ENCODE results near the gene MOB2. TPM values are rescaled to one million over a fixed set of nuclear protein-coding genes. Genes with fewer than 3 reads are reported as not detected.
"Not testable (repeated sequence)": the region's sequence is repeated elsewhere in the genome, so short reads cannot be mapped to it uniquely, and the experiment has no call there.

The MOB2 gene
- total RNA-seq, 5 donors from 2014 or later (not counting 1 experiment from before 2014, with no cell fraction given) = 49.6 to 79.2 (median 72.6) TPM

DNA sequence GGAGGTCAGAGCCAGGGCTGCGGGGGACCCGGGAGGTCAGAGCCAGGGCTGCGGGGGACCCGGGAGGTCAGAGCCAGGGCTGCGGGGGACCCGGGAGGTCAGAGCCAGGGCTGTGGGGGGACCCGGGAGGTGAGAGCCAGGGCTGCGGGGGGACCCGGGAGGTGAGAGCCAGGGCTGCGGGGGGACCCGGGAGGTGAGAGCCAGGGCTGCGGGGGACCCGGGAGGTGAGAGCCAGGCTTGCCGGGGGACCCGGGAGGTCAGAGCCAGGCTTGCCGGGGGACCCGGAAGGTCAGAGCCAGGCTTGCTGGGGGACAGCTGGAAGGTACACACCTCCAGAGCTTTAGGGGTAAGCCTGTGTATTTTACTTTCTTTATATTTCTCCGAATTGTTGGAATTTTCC is 23.8 kb upstream of the MOB2 start:
- H3K27me3 Mint-ChIP-seq; H3K4me3 Mint-ChIP-seq; H3K9me3 Mint-ChIP-seq; H3K9me3 ChIP-seq; H3K4me3 ChIP-seq (ENCODE audit: control insufficient read depth in 1 of 2, extremely low read depth in 1 of 2, low read length in 1 of 2); H3K27me3 ChIP-seq (replicated peaks in 1 of 2; ENCODE audit: control insufficient read depth in 2 of 2, extremely low read depth in 1 of 2, insufficient read depth in 2 of 2, low read length in 1 of 2); H3K27ac ChIP-seq (ENCODE audit: low read length); ATAC-seq (replicated peaks in 1 of 4); H3K27ac Mint-ChIP-seq; H3K36me3 ChIP-seq (ENCODE audit: control insufficient read depth in 2 of 2, extremely low read depth in 1 of 2, insufficient read depth in 1 of 2, low read length in 1 of 2); POLR2A ChIA-PET; DNase-seq; H3K36me3 Mint-ChIP-seq; CTCF ChIA-PET: not testable (repeated sequence)
- no CpG with 5 or more reads among the region's 18 CpGs for WGBS (ENCODE audit: insufficient coverage)
- H3K4me1 ChIP-seq (ENCODE audit: control insufficient read depth in 1 of 2, extremely low read depth in 1 of 2, insufficient read depth in 2 of 2, low read length in 2 of 2) = peaks cover 0 to 61% of the 10 kb centered on the region in 2 experiments
- peaks cover 53 to 68% (median 58%) of the 10 kb centered on the region in 3 donors for H3K4me1 Mint-ChIP-seq

GRCh38 chr11:1509626-1510255 is 23.2 kb upstream of the MOB2 start:
- H3K36me3 Mint-ChIP-seq = peaks cover 6% of the 10 kb centered on the region
- 92% methylated on average over 6 of the region's 20 CpGs for WGBS (ENCODE audit: insufficient coverage)
- CTCF ChIA-PET = no interaction called here
- Histone ChIP-seq H3K4me1 (ENCODE audit: control insufficient read depth in 1 of 2, extremely low read depth in 1 of 2, insufficient read depth in 2 of 2, low read length in 2 of 2) (peaks cover 0 to 57% of the 10 kb centered on the region in 2 experiments), H3K27ac (ENCODE audit: low read length) (no peak overlapping the region), H3K36me3 (ENCODE audit: control insufficient read depth in 2 of 2, extremely low read depth in 1 of 2, insufficient read depth in 1 of 2, low read length in 1 of 2) (peaks cover 3 to 5% of the 10 kb centered on the region in 2 donors), H3K4me3 (ENCODE audit: control insufficient read depth in 1 of 2, extremely low read depth in 1 of 2, low read length in 1 of 2) (no peak overlapping the region), H3K27me3 (replicated peaks in 1 of 2; ENCODE audit: control insufficient read depth in 2 of 2, extremely low read depth in 1 of 2, insufficient read depth in 2 of 2, low read length in 1 of 2) (no peaks in the 10 kb centered on the region), H3K9me3 (no peaks in the 10 kb centered on the region)
- H3K9me3 Mint-ChIP-seq = no peaks in the 10 kb centered on the region
- ATAC-seq (replicated peaks in 1 of 4) (no peak), DNase-seq (no peak)
- H3K4me3 Mint-ChIP-seq = no peak overlapping the region
- POLR2A ChIA-PET = no interaction called here
- peaks cover 53 to 66% (median 57%) of the 10 kb centered on the region in 3 donors for H3K4me1 Mint-ChIP-seq
- no peaks in the 10 kb centered on the region for H3K27me3 Mint-ChIP-seq
- H3K27ac Mint-ChIP-seq = peak overlapping the region in 1 of 2 donors; percentile 8

DNA sequence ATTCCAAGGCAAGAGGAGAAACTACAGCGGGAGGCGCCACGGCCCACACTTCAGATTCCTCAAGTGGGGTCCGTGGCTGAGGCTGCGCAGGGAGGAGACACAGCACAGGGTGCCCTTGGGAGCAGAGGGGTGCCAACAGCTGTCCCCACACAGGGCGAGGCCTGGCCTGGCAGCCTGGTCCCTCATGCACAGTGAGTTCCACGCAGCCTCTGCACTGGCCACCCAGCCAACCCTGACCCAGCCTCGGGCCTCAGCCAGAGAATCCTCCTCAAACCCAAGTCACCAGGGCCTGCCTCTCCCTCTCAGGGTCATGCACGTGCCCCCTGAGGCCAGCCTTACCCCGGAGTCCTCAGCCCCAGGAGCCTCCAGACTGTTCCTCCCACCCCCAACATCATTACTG is 22.4 kb upstream of the MOB2 start:
- no peaks in the 10 kb centered on the region for H3K9me3 Mint-ChIP-seq
- DNase-seq = no peak
- Histone ChIP-seq H3K4me1 (ENCODE audit: control insufficient read depth in 1 of 2, extremely low read depth in 1 of 2, insufficient read depth in 2 of 2, low read length in 2 of 2) (peaks cover 0 to 53% of the 10 kb centered on the region in 2 experiments), H3K9me3 (no peaks in the 10 kb centered on the region), H3K27ac (ENCODE audit: low read length) (no peak overlapping the region), H3K36me3 (ENCODE audit: control insufficient read depth in 2 of 2, extremely low read depth in 1 of 2, insufficient read depth in 1 of 2, low read length in 1 of 2) (peaks cover 2 to 5% of the 10 kb centered on the region in 2 donors), H3K4me3 (ENCODE audit: control insufficient read depth in 1 of 2, extremely low read depth in 1 of 2, low read length in 1 of 2) (no peak overlapping the region), H3K27me3 (replicated peaks in 1 of 2; ENCODE audit: control insufficient read depth in 2 of 2, extremely low read depth in 1 of 2, insufficient read depth in 2 of 2, low read length in 1 of 2) (no peaks in the 10 kb centered on the region)
- ATAC-seq (replicated peaks in 1 of 4) = no peak
- peaks cover 46 to 58% (median 53%) of the 10 kb centered on the region in 3 donors for H3K4me1 Mint-ChIP-seq
- H3K36me3 Mint-ChIP-seq = peaks cover 6% of the 10 kb centered on the region
- ChIA-PET POLR2A (no interaction called here), CTCF (no interaction called here)
- no peak overlapping the region for H3K27ac Mint-ChIP-seq
- H3K27me3 Mint-ChIP-seq = no peaks in the 10 kb centered on the region
- H3K4me3 Mint-ChIP-seq = no peak overlapping the region
- 91% methylated on average over 10 of the region's 10 CpGs for WGBS (ENCODE audit: insufficient coverage)

DNA sequence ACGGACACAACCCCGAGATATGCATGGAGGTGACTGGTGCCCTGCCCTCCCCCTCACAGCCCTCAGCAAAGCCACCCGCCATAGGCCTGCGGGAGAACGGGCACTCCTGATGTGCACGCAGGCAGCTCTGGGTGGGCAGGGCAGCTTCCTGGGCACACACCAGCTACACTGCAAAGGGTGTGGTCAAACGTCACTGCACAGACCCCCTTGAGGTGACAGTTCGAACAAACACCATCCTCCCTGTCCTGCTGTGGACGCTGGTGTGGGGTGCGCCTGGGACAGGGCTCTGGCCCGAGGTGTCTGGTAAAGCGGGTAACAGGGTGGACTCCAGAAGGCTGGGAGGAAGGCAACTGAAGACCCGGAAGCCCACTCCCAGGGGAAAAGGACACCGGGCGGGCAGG is 21.9 kb upstream of the MOB2 start:
- ATAC-seq (replicated peaks in 1 of 4) = no peak
- H3K27ac Mint-ChIP-seq = no peak overlapping the region
- H3K36me3 Mint-ChIP-seq = peaks cover 5% of the 10 kb centered on the region
- H3K27me3 Mint-ChIP-seq = no peaks in the 10 kb centered on the region
- Histone ChIP-seq H3K27ac (ENCODE audit: low read length) (no peak overlapping the region), H3K4me3 (ENCODE audit: control insufficient read depth in 1 of 2, extremely low read depth in 1 of 2, low read length in 1 of 2) (no peak overlapping the region), H3K36me3 (ENCODE audit: control insufficient read depth in 2 of 2, extremely low read depth in 1 of 2, insufficient read depth in 1 of 2, low read length in 1 of 2) (peaks cover 0 to 4% of the 10 kb centered on the region in 2 donors), H3K9me3 (no peaks in the 10 kb centered on the region), H3K4me1 (ENCODE audit: control insufficient read depth in 1 of 2, extremely low read depth in 1 of 2, insufficient read depth in 2 of 2, low read length in 2 of 2) (peaks cover 0 to 50% of the 10 kb centered on the region in 2 experiments), H3K27me3 (replicated peaks in 1 of 2; ENCODE audit: control insufficient read depth in 2 of 2, extremely low read depth in 1 of 2, insufficient read depth in 2 of 2, low read length in 1 of 2) (no peaks in the 10 kb centered on the region)
- ChIA-PET POLR2A (no interaction called here), CTCF (no interaction called here)
- H3K4me3 Mint-ChIP-seq = no peak overlapping the region
- no peaks in the 10 kb centered on the region for H3K9me3 Mint-ChIP-seq
- DNase-seq = no peak
- H3K4me1 Mint-ChIP-seq = peaks cover 41 to 54% (median 54%) of the 10 kb centered on the region in 3 donors
- WGBS (ENCODE audit: insufficient coverage) = 93% methylated on average over 2 of the region's 15 CpGs

DNA sequence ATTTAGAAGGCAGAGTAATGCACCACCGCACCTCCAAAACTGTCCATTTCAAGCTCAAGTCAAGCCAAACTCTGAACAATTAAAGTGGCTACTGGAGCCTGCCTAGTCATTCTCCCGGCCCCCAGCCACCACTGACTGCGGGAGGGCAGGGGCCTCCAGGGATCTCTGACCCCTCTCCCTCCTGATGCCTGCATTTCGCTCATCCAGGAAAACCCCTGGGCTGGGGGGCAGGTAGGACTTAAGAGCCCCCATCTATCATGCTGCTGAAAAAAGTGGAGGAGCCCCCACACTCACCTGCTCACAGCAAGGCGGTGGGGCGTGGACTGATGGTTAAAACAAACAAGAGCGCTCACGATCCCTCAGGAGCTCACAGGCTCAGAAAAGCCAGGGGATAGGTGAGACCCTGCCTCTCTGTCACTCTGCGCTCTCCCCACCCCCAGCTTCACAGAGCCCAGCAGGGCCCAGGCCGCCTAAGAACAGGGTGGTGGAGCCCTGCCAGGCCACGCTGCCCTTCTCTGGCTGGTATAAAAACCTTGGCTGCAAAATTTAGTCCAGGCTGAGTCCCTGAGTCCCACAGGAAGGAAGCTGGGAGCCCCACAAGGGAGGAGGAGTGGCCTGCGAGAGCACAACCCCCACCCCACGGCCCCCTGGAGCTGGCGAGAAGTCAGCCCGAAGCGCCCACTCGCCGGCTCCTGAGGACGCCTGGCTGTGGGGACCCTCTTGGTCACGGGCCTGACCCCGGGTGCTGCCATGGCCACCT is 21.0 kb upstream of the MOB2 start:
- H3K27ac ChIP-seq (ENCODE audit: low read length) = no peak overlapping the region
- WGBS (ENCODE audit: insufficient coverage) = 82% methylated on average over 16 of the region's 21 CpGs
- H3K9me3 ChIP-seq = no peaks in the 10 kb centered on the region
- no peaks in the 10 kb centered on the region for H3K27me3 ChIP-seq (replicated peaks in 1 of 2; ENCODE audit: control insufficient read depth in 2 of 2, extremely low read depth in 1 of 2, insufficient read depth in 2 of 2, low read length in 1 of 2)
- ChIA-PET POLR2A (no interaction called here), CTCF (no interaction called here)
- Mint-ChIP-seq H3K36me3 (no peaks in the 10 kb centered on the region), H3K27me3 (no peaks in the 10 kb centered on the region), H3K27ac (no peak overlapping the region), H3K4me3 (no peak overlapping the region), H3K4me1 (peaks cover 36 to 56% (median 52%) of the 10 kb centered on the region in 3 donors), H3K9me3 (no peaks in the 10 kb centered on the region)
- peaks cover 0 to 54% of the 10 kb centered on the region in 2 experiments for H3K4me1 ChIP-seq (ENCODE audit: control insufficient read depth in 1 of 2, extremely low read depth in 1 of 2, insufficient read depth in 2 of 2, low read length in 2 of 2)
- no peak for ATAC-seq (replicated peaks in 1 of 4)
- no peaks in the 10 kb centered on the region for H3K36me3 ChIP-seq (ENCODE audit: control insufficient read depth in 2 of 2, extremely low read depth in 1 of 2, insufficient read depth in 1 of 2, low read length in 1 of 2)
- DNase-seq = no peak
- H3K4me3 ChIP-seq (ENCODE audit: control insufficient read depth in 1 of 2, extremely low read depth in 1 of 2, low read length in 1 of 2) = no peak overlapping the region

DNA sequence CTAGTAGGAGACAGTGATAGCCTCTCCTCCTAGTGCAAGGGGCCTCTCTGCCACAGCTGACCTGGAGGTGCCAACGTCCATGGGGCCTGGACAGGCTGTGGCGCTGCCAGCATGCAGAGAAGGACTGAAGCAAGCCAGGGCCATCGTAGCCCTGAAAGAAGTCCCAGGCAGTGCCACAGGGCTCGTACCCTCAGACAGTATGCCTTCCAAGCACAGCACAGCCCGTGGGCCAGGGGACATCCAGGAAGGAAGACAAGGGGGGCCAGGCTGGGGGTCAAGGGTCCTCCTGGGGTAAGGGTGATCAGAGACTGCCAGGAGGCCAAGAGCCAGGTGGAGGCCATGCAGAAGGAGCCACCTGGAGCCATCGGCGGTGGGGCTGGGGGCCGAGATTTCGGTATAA is 20.4 kb upstream of the MOB2 start:
- ATAC-seq (replicated peaks in 1 of 4) (no peak), DNase-seq (no peak)
- Histone ChIP-seq H3K9me3 (no peaks in the 10 kb centered on the region), H3K36me3 (ENCODE audit: control insufficient read depth in 2 of 2, extremely low read depth in 1 of 2, insufficient read depth in 1 of 2, low read length in 1 of 2) (no peaks in the 10 kb centered on the region), H3K27ac (ENCODE audit: low read length) (no peak overlapping the region), H3K4me3 (ENCODE audit: control insufficient read depth in 1 of 2, extremely low read depth in 1 of 2, low read length in 1 of 2) (no peak overlapping the region), H3K4me1 (ENCODE audit: control insufficient read depth in 1 of 2, extremely low read depth in 1 of 2, insufficient read depth in 2 of 2, low read length in 2 of 2) (peaks cover 0 to 57% of the 10 kb centered on the region in 2 experiments), H3K27me3 (replicated peaks in 1 of 2; ENCODE audit: control insufficient read depth in 2 of 2, extremely low read depth in 1 of 2, insufficient read depth in 2 of 2, low read length in 1 of 2) (no peaks in the 10 kb centered on the region)
- WGBS (ENCODE audit: insufficient coverage) = 91% methylated on average over 7 of the region's 9 CpGs
- CTCF ChIA-PET = no interaction called here
- Mint-ChIP-seq H3K9me3 (no peaks in the 10 kb centered on the region), H3K27ac (no peak overlapping the region), H3K4me1 (peaks cover 31 to 51% (median 46%) of the 10 kb centered on the region in 3 donors), H3K36me3 (no peaks in the 10 kb centered on the region), H3K4me3 (no peak overlapping the region), H3K27me3 (no peaks in the 10 kb centered on the region)
- POLR2A ChIA-PET = no interaction called here

Data from T-cell (primary cell).